Nephron (organoid): ENCODE results near the gene PLCD1.

Experiments used
- H3K27ac Mint-ChIP-seq, 3 experiments: 2 replicates each; pipeline ENCODE4 v1.8.0; 2020; ENCODE audit warnings: mixed read lengths in 3 of 3, mild to moderate bottlenecking in 2 of 3, moderate library complexity in 1 of 3
- H3K27me3 Mint-ChIP-seq: 2 replicates; pipeline ENCODE4 v1.8.0; 2021; ENCODE audit warnings: low read depth, mild to moderate bottlenecking, moderate library complexity, mixed read lengths
- H3K36me3 Mint-ChIP-seq: 2 replicates; pipeline ENCODE4 v1.8.0; 2020; ENCODE audit warnings: low read depth, mixed read lengths
- H3K4me1 Mint-ChIP-seq: 2 replicates; pipeline ENCODE4 v1.8.0; 2020; ENCODE audit warnings: mixed read lengths
- H3K4me3 Mint-ChIP-seq, 3 experiments: 2 replicates each; pipeline ENCODE4 v1.8.0; 2020; ENCODE audit warnings: mild to moderate bottlenecking in 3 of 3, mixed read lengths in 3 of 3, moderate library complexity in 2 of 3
- H3K9me3 Mint-ChIP-seq: 2 replicates; pipeline ENCODE4 v1.8.0; 2020; ENCODE audit warnings: mixed read lengths
- CTCF ChIP-seq, 3 experiments: fragments of 200-600 bp; sonication (generic); IDR thresholded peaks; one replicate each; pipeline ENCODE4 v1.5.0; 2021; ENCODE audit warnings: antibody characterized with exemption in 3 of 3; ENCODE audit not compliant: unreplicated experiment in 3 of 3

Gene PLCD1

GRCh38 chr3:38031022-38031994 is 1.9 kb upstream of the PLCD1 start:
- peaks cover 10% of the 10 kb centered on the region for H3K4me1 Mint-ChIP-seq
- no peaks in the 10 kb centered on the region for H3K9me3 Mint-ChIP-seq
- TF ChIP-seq CTCF (IDR thresholded peaks at IDR 0.05; ENCODE audit: unreplicated experiment in 3 of 3): no peak
- H3K27me3 Mint-ChIP-seq: peaks cover 39% of the 10 kb centered on the region
- peak overlapping the region; percentile 74 to 82 (median 75) for H3K4me3 Mint-ChIP-seq
- no peaks in the 10 kb centered on the region for H3K36me3 Mint-ChIP-seq
- H3K27ac Mint-ChIP-seq: peak overlapping the region in 1 of 3 experiments; percentile 54

GRCh38 chr3:38030126-38031021 is 932 bp upstream of the PLCD1 start:
- Mint-ChIP-seq H3K27ac (no peak overlapping the region), H3K9me3 (no peaks in the 10 kb centered on the region), H3K4me1 (peaks cover 17% of the 10 kb centered on the region), H3K4me3 (peak overlapping the region; percentile 74 to 82 (median 75)), H3K36me3 (no peaks in the 10 kb centered on the region), H3K27me3 (peaks cover 35% of the 10 kb centered on the region)
- TF ChIP-seq CTCF (IDR thresholded peaks at IDR 0.05; ENCODE audit: unreplicated experiment in 3 of 3): no peak

GRCh38 chr3:38028621-38029361 is 651 bp downstream of the PLCD1 start:
- Mint-ChIP-seq H3K4me3 (peak overlapping the region; percentile 78 to 91 (median 87)), H3K27ac (peak overlapping the region in 1 of 3 experiments; percentile 11), H3K36me3 (no peaks in the 10 kb centered on the region), H3K9me3 (no peaks in the 10 kb centered on the region), H3K4me1 (peaks cover 22% of the 10 kb centered on the region), H3K27me3 (peaks cover 35% of the 10 kb centered on the region)
- TF ChIP-seq CTCF (IDR thresholded peaks at IDR 0.05; ENCODE audit: unreplicated experiment in 3 of 3): no peak

- H3K4me3 Mint-ChIP-seq: peak overlapping the region; percentile 78 to 91 (median 87)
These were observed 1.7 kb downstream of the PLCD1 start for GRCh38 chr3:38027466-38028465.

More at GRCh38 chr3:38027466-38028465, 1.7 kb downstream of the PLCD1 start:
- Mint-ChIP-seq H3K4me1 (peaks cover 25% of the 10 kb centered on the region), H3K27me3 (peaks cover 31% of the 10 kb centered on the region), H3K27ac (peak overlapping the region in 1 of 3 experiments; percentile 11), H3K36me3 (no peaks in the 10 kb centered on the region), H3K9me3 (no peaks in the 10 kb centered on the region)
- no peak for TF ChIP-seq CTCF (IDR thresholded peaks at IDR 0.05; ENCODE audit: unreplicated experiment in 3 of 3)
